WTC11 (cell line): ENCODE results near the gene TAMALIN. TPM values are rescaled to one million over a fixed set of nuclear protein-coding genes. Genes with fewer than 3 reads are reported as not detected.
A peak's percentile ranks its signal among the peaks of the same experiment; 100 is the strongest.

Experiments used
- ATAC-seq: fragments of 200-7000 bp; cut with Tn5 transposase; 2 replicates; pipeline ENCODE4 v1.10.0; 2021; ENCODE audit warnings: mild to moderate bottlenecking, moderate library complexity
- CTCF ChIA-PET: fragments of 300-600 bp; sonication (Branson Sonifier 250); formaldehyde crosslinking; loops from one replicate; lab custom pipeline; 2021; ENCODE audit warnings: antibody characterized with exemption; lab: Charles Lee
- POLR2A ChIA-PET: fragments of 350-600 bp; sonication (Branson Sonifier 250); formaldehyde crosslinking; loops from one replicate; lab custom pipeline; 2021; ENCODE audit warnings: antibody characterized with exemption; lab: Charles Lee
- DNase-seq: peaks from one replicate; pipeline ENCODE4 v3.0.0; 2021; ENCODE audit warnings: low spot score
- H3K27ac Mint-ChIP-seq: 2 replicates; pipeline ENCODE4 v1.8.0; 2021; ENCODE audit warnings: mixed read lengths
- H3K27me3 Mint-ChIP-seq: 2 replicates; pipeline ENCODE4 v1.8.0; 2021; ENCODE audit warnings: low read depth, mild to moderate bottlenecking, moderate library complexity, mixed read lengths
- H3K36me3 Mint-ChIP-seq: 2 replicates; pipeline ENCODE4 v1.8.0; 2021; ENCODE audit warnings: mixed read lengths
- H3K4me1 Mint-ChIP-seq: 2 replicates; pipeline ENCODE4 v1.8.0; 2022; ENCODE audit warnings: mixed read lengths
- H3K4me3 Mint-ChIP-seq: 2 replicates; pipeline ENCODE4 v1.8.0; 2021; ENCODE audit warnings: mild to moderate bottlenecking, moderate library complexity, mixed read lengths
- H3K9me3 Mint-ChIP-seq: 2 replicates; pipeline ENCODE4 v1.8.0; 2021; ENCODE audit warnings: mixed read lengths
- CBFB ChIP-seq: sonication (generic); formaldehyde crosslinking; IDR thresholded peaks from 2 replicates; pipeline ENCODE4 v1.8.1; 2022; ENCODE audit warnings: mild to moderate bottlenecking, low read depth, missing genetic modification reagents
- CREB1 ChIP-seq: sonication (generic); formaldehyde crosslinking; IDR thresholded peaks from 2 replicates; pipeline ENCODE4 v1.8.0; 2023; ENCODE audit warnings: mild to moderate bottlenecking, missing genetic modification reagents
- CREM ChIP-seq: sonication (generic); formaldehyde crosslinking; IDR thresholded peaks from 2 replicates; pipeline ENCODE4 v1.8.1; 2022; ENCODE audit warnings: mild to moderate bottlenecking, missing genetic modification reagents, moderate library complexity
- ELF4 ChIP-seq: sonication (generic); formaldehyde crosslinking; IDR thresholded peaks from 2 replicates; pipeline ENCODE4 v1.8.1; 2022; ENCODE audit warnings: low read depth, mild to moderate bottlenecking, moderate library complexity, missing genetic modification reagents
- ETV6 ChIP-seq: sonication (generic); formaldehyde crosslinking; IDR thresholded peaks from 2 replicates; pipeline ENCODE4 v1.8.1; 2022; ENCODE audit warnings: mild to moderate bottlenecking, missing genetic modification reagents
- IRF2 ChIP-seq: sonication (generic); formaldehyde crosslinking; IDR thresholded peaks from 2 replicates; pipeline ENCODE4 v1.8.0; 2022; ENCODE audit warnings: low read depth, missing genetic modification reagents, borderline replicate concordance
- NR3C1 ChIP-seq: sonication (generic); formaldehyde crosslinking; conservative IDR thresholded peaks from 2 replicates; pipeline ENCODE4 v1.8.1; 2023; ENCODE audit warnings: low read depth, mild to moderate bottlenecking, missing genetic modification reagents
- PRRX2 ChIP-seq: fragments of 250-450 bp; sonication (Bioruptor Pico); IDR thresholded peaks from 2 replicates; pipeline ENCODE4 v1.8.0; 2021; ENCODE audit warnings: mild to moderate bottlenecking
- RELA ChIP-seq: sonication (generic); formaldehyde crosslinking; IDR thresholded peaks from 2 replicates; pipeline ENCODE4 v1.8.1; 2022; ENCODE audit warnings: missing genetic modification reagents, mild to moderate bottlenecking, borderline replicate concordance
- RORB ChIP-seq: fragments of 250-450 bp; sonication (Bioruptor Pico); IDR thresholded peaks from 2 replicates; pipeline ENCODE4 v1.9.0; 2021; ENCODE audit warnings: mild to moderate bottlenecking
- SMAD4 ChIP-seq: sonication (generic); formaldehyde crosslinking; IDR thresholded peaks from 2 replicates; pipeline ENCODE4 v1.8.0; 2022; ENCODE audit warnings: mild to moderate bottlenecking, missing genetic modification reagents
- SOX15 ChIP-seq: fragments of 250-450 bp; sonication (Bioruptor Pico); IDR thresholded peaks from 2 replicates; pipeline ENCODE4 v1.9.0; 2021; ENCODE audit warnings: mild to moderate bottlenecking
- TEAD1 ChIP-seq: sonication (generic); formaldehyde crosslinking; IDR thresholded peaks from 2 replicates; pipeline ENCODE4 v1.8.0; 2022; ENCODE audit warnings: mild to moderate bottlenecking, missing genetic modification reagents
- TEAD4 ChIP-seq: sonication (generic); formaldehyde crosslinking; IDR thresholded peaks from 2 replicates; pipeline ENCODE4 v1.8.0; 2022; ENCODE audit warnings: mild to moderate bottlenecking, missing genetic modification reagents
- ZNF263 ChIP-seq: sonication (generic); formaldehyde crosslinking; IDR thresholded peaks from 2 replicates; pipeline ENCODE4 v1.8.1; 2022; ENCODE audit warnings: low read depth, mild to moderate bottlenecking, moderate library complexity, missing genetic modification reagents
- total RNA-seq: library from RNA; stranded (reverse); gene quantifications from 3 replicates; pipeline ENCODE4 v1.2.3, GENCODE V29; 2021
- TF ChIP-seq, protein P1 (sequence below): fragments of 250-450 bp; sonication (Bioruptor Pico); conservative IDR thresholded peaks from 2 replicates; pipeline ENCODE4 v1.9.0; 2021; ENCODE audit warnings: mild to moderate bottlenecking
- TF ChIP-seq, protein P2 (sequence below): fragments of 250-450 bp; sonication (Bioruptor Pico); IDR thresholded peaks from 2 replicates; pipeline ENCODE4 v1.8.0; 2021; ENCODE audit warnings: mild to moderate bottlenecking
- TF ChIP-seq, protein P3 (sequence below): sonication (generic); formaldehyde crosslinking; IDR thresholded peaks from 2 replicates; pipeline ENCODE4 v1.8.1; 2023; ENCODE audit warnings: mild to moderate bottlenecking, moderate library complexity, missing genetic modification reagents
- TF ChIP-seq, protein P4 (sequence below): fragments of 250-450 bp; sonication (Bioruptor Pico); IDR thresholded peaks from 2 replicates; pipeline ENCODE4 v1.9.0; 2021; ENCODE audit warnings: mild to moderate bottlenecking
- TF ChIP-seq, protein P5 (sequence below): sonication (generic); formaldehyde crosslinking; IDR thresholded peaks from 2 replicates; pipeline ENCODE4 v1.8.1; 2022; ENCODE audit warnings: low read depth, mild to moderate bottlenecking, moderate library complexity, missing genetic modification reagents, borderline replicate concordance
- TF ChIP-seq, protein P6 (sequence below): fragments of 250-450 bp; sonication (Bioruptor Pico); IDR thresholded peaks from 2 replicates; pipeline ENCODE4 v1.9.0; 2021; ENCODE audit warnings: moderate library complexity, mild to moderate bottlenecking, inconsistent platforms, borderline replicate concordance

Gene TAMALIN
- total RNA-seq, 1 experiment from 2014 or later, result 6.1 TPM

DNA sequence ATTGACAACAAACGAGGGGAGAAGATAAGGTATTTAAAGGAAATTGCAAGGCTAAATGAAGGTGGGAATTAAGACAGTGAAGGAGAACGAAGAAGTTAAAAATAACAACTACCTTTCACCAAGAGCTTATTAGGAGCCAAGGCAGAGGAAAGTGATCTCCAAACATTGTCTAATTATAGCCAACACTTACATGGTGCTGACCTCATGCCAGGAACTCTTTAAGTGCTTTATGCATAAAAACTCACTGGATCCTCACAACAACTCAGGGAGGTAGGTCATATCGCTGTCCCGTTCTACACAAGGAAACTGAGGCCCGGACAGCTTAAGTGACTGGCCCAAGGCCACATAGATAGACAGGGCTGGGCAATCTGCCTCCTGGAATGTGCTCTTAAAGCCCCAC lies 19.5 kb downstream of the TAMALIN start:
- no peak for TF ChIP-seq PRRX2 (CRISPR knock-in tag)
- TF ChIP-seq, protein P1, sequence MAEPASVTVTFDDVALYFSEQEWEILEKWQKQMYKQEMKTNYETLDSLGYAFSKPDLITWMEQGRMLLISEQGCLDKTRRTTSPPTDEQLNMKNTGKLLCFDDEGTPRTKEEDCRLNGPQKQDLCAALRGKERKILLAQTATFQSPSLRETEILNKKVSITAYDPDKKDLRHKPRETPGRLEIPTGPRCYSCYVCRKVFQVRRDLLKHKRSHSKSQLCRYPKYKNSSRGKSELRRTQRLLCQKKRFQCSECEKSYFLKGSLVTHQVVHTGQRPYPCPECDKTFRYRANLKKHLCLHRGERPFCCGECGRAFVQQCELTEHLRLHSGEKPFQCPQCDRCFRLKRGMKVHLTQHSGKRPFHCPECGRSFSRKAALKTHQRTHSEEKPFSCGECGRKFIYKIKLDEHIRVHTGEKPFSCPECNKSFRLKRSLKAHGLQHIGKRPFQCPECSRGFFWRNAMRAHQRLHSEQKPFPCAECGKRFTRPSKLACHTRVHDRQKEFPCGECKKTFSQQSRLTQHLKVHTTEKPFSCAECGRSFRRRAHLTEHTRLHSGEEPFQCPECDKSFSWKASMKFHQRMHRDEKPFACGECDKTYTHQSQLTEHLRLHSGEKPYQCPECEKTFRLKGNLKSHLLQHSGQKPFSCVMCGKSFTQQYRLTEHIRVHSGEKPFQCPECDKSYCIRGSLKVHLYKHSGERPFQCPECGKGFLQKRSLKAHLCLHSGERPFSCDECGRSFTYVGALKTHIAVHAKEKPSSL (CRISPR knock-in tag), result no peak
- TF ChIP-seq, protein P2, sequence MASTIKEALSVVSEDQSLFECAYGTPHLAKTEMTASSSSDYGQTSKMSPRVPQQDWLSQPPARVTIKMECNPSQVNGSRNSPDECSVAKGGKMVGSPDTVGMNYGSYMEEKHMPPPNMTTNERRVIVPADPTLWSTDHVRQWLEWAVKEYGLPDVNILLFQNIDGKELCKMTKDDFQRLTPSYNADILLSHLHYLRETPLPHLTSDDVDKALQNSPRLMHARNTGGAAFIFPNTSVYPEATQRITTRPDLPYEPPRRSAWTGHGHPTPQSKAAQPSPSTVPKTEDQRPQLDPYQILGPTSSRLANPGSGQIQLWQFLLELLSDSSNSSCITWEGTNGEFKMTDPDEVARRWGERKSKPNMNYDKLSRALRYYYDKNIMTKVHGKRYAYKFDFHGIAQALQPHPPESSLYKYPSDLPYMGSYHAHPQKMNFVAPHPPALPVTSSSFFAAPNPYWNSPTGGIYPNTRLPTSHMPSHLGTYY (CRISPR knock-in tag), result no peak
- TF ChIP-seq TEAD1 (CRISPR knock-in tag), result no peak
- no peak for TF ChIP-seq CREM (CRISPR knock-in tag)
- no peak for TF ChIP-seq SMAD4
- TF ChIP-seq ELF4, result no peak
- no peak for TF ChIP-seq ETV6 (CRISPR knock-in tag)
- no peak for TF ChIP-seq RELA (CRISPR knock-in tag)
- TF ChIP-seq ZNF263 (CRISPR knock-in tag), result no peak
- TF ChIP-seq, protein P3, sequence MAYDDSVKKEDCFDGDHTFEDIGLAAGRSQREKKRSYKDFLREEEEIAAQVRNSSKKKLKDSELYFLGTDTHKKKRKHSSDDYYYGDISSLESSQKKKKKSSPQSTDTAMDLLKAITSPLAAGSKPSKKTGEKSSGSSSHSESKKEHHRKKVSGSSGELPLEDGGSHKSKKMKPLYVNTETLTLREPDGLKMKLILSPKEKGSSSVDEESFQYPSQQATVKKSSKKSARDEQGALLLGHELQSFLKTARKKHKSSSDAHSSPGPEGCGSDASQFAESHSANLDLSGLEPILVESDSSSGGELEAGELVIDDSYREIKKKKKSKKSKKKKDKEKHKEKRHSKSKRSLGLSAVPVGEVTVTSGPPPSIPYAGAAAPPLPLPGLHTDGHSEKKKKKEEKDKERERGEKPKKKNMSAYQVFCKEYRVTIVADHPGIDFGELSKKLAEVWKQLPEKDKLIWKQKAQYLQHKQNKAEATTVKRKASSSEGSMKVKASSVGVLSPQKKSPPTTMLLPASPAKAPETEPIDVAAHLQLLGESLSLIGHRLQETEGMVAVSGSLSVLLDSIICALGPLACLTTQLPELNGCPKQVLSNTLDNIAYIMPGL (CRISPR knock-in tag), result no peak
- no peak for TF ChIP-seq CREB1 (CRISPR knock-in tag)
- no peak for TF ChIP-seq CBFB
- Mint-ChIP-seq H3K4me1 (peaks cover 30% of the 10 kb centered on the region), H3K4me3 (no peak overlapping the region), H3K9me3 (no peaks in the 10 kb centered on the region), H3K27ac (peak overlapping the region; percentile 91; the same call in 1 of the 2 replicates), H3K36me3 (no peaks in the 10 kb centered on the region), H3K27me3 (peaks cover 34% of the 10 kb centered on the region)
- DNase-seq (no peak), ATAC-seq (no peak)
- POLR2A ChIA-PET, result interaction anchor here (1.3 to 2.7 kb wide), 6 partner anchors 22 to 95 kb away, joined by 3 to 11 read pairs (median 6); partner anchors contain the start of genes ATG101 and SMIM41
- CTCF ChIA-PET, result interaction anchor here (1.0 to 21.1 kb wide), 38 partner anchors 7 to 369 kb away, joined by 3 to 1431 read pairs (median 8); partner anchors contain the start of genes ACVRL1, ANKRD33, ATG101 and NR4A1

DNA sequence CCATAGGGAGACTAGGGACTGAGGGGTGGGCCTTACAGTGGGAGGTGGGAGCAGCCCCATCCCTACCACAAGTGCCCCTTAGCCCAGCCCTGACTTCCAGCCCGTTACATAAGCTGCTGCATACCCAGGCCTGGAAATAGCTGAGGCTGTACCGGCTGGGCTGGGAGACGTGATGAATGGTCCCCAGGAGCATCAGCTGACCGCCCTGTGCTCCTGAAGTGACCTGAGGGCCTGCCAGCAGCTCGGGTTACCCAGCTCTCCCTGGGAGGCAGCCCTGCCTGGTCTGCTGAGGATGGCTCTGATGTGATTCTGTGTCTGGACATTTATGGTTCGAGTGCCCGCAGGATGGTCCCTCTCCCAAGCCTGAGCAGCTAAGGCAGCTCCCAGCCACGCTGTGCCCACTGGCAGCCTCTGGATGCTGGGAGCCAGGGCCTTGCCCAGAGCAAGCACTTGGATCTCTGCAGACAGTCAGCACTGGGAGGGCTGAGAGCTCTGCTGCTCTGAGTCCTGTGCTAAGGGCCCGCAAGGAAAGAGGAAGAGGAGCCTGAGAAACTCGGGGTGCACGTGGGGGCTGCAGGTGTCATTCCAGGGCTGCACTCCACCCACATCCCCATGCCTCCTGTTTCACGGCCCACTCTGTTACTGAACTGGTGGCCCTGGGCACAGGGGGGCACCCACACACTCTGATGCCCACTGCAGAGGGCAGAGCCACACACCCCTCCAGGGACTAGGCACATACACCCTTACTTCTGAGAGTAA lies 20.5 kb downstream of the TAMALIN start:
- peaks cover 32% of the 10 kb centered on the region for H3K27me3 Mint-ChIP-seq
- ATAC-seq, result no peak
- ChIA-PET CTCF (interaction anchor here (3.3 to 21.1 kb wide), 7 partner anchors 12 to 95 kb away, joined by 48 to 1431 read pairs (median 165); partner anchors contain the start of genes ATG101, SMIM41 and TAMALIN), POLR2A (interaction anchor here (2.7 kb wide), 1 partner anchor 55 kb away, joined by 11 read pairs; no protein-coding TSS in a partner anchor)
- no peak for DNase-seq
- no peaks in the 10 kb centered on the region for H3K36me3 Mint-ChIP-seq
- no peaks in the 10 kb centered on the region for H3K9me3 Mint-ChIP-seq
- H3K27ac Mint-ChIP-seq, result no peak overlapping the region
- H3K4me1 Mint-ChIP-seq, result peaks cover 31% of the 10 kb centered on the region
- TF ChIP-seq RORB (CRISPR knock-in tag), result no peak
- TF ChIP-seq, protein P4, sequence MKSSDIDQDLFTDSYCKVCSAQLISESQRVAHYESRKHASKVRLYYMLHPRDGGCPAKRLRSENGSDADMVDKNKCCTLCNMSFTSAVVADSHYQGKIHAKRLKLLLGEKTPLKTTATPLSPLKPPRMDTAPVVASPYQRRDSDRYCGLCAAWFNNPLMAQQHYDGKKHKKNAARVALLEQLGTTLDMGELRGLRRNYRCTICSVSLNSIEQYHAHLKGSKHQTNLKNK, result no peak
- no peak for TF ChIP-seq SOX15 (CRISPR knock-in tag)
- TF ChIP-seq, all 79 proteins: peak for 0
- H3K4me3 Mint-ChIP-seq, result no peak overlapping the region

DNA sequence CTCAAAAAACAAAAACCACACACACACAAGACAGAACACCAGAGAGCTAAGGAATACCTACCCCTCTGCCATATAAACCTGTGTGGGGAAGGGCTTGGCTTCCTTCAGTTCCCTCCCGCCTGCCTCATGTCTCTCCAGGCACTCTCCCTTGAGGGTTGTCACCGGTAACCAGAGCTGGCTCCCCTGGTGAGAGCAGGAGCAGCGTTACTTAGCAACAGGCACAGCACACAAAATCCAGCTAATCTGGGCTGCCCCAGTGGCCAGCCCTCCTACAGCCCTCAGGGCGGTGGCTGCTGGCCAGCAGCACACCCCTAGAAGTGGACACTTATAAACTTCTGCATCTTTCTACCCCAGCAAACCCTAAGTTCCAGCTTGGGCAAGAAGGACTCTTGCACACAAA lies 22.9 kb downstream of the TAMALIN start:
- Mint-ChIP-seq H3K4me1 (peaks cover 30% of the 10 kb centered on the region), H3K27ac (peak overlapping the region; percentile 49; the same call in 1 of the 2 replicates), H3K27me3 (peaks cover 34% of the 10 kb centered on the region), H3K4me3 (no peak overlapping the region), H3K9me3 (no peaks in the 10 kb centered on the region), H3K36me3 (no peaks in the 10 kb centered on the region)
- CTCF ChIA-PET, result interaction anchor here (0.7 to 21.1 kb wide), 10 partner anchors 9 to 117 kb away, joined by 3 to 1431 read pairs (median 6); partner anchors contain the start of genes ATG101, NR4A1, SMIM41 and TAMALIN
- POLR2A ChIA-PET, result interaction anchor here (0.8 to 5.0 kb wide), 5 partner anchors 8 to 50 kb away, joined by 3 to 17 read pairs (median 5); partner anchors contain the start of genes ATG101, NR4A1 and SMIM41
- peak; percentile 40 for ATAC-seq
- DNase-seq, result peak; percentile 79
- TF ChIP-seq CREM (CRISPR knock-in tag), result no peak
- TF ChIP-seq NR3C1, result no peak
- TF ChIP-seq, protein P5, sequence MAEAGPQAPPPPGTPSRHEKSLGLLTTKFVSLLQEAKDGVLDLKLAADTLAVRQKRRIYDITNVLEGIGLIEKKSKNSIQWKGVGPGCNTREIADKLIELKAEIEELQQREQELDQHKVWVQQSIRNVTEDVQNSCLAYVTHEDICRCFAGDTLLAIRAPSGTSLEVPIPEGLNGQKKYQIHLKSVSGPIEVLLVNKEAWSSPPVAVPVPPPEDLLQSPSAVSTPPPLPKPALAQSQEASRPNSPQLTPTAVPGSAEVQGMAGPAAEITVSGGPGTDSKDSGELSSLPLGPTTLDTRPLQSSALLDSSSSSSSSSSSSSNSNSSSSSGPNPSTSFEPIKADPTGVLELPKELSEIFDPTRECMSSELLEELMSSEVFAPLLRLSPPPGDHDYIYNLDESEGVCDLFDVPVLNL (CRISPR knock-in tag), result no peak
- no peak for TF ChIP-seq TEAD1 (CRISPR knock-in tag)
- TF ChIP-seq, protein P6, sequence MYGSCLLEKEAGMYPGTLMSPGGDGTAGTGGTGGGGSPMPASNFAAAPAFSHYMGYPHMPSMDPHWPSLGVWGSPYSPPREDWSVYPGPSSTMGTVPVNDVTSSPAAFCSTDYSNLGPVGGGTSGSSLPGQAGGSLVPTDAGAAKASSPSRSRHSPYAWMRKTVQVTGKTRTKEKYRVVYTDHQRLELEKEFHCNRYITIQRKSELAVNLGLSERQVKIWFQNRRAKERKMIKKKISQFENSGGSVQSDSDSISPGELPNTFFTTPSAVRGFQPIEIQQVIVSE (CRISPR knock-in tag), result no peak
- no peak for TF ChIP-seq TEAD4 (CRISPR knock-in tag)
- no peak for TF ChIP-seq IRF2 (CRISPR knock-in tag)
